ENCODE data around the gene LTO1.

The LTO1 gene

DNA sequence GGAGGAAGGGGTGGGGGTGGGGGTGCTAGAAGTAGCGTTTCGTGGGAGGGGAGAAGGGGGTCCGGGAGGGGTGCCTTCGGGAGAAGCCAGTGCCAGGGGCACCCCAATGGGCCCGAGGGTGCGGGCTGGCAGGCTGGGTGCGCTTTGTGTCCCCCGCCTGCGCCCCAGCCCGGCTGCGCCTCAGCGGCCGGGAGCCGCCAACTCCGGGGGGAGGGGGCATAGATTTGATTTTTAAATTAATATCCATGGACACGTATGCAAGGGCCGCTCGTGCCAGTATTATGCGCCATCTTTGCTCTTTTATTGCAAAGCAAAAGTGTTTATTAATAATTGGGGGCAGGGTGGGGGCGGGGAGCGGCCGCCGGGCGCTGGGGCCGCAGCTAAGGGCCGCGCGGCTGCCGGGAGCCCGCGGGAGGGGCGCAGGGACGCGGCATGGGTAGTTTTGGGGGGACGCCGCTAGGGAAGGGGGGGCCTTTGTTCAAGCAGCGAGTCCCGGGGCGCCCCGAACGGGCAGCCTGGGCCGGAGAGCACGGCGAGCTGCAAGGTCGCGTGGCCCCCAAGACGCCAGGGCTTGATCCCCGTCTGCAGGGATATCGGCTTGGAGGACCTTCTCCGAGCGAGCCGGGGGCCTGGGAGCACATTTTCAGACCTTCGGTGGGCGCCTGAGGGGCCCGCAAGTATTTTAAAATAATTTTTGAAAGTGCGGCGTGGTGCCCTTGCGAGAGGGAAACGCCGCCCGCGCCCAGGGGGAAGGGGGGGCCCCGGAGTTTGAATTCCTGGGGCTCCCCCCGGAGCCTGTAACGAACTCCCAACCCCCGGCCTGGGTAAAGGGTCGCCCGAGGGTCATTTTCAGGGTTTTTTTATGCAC lies 33.2 kb downstream of the LTO1 start:
- H3K27ac Mint-ChIP-seq = no peak overlapping the region
- no peak for ATAC-seq
- no peaks in the 10 kb centered on the region for H3K9me3 Mint-ChIP-seq
- peak overlapping the region; percentile 79 to 81 for H3K4me3 Mint-ChIP-seq
- H3K4me1 Mint-ChIP-seq = peaks cover 45% of the 10 kb centered on the region
- peaks cover 55% of the 10 kb centered on the region for H3K27me3 Mint-ChIP-seq
- no peak for DNase-seq

DNA sequence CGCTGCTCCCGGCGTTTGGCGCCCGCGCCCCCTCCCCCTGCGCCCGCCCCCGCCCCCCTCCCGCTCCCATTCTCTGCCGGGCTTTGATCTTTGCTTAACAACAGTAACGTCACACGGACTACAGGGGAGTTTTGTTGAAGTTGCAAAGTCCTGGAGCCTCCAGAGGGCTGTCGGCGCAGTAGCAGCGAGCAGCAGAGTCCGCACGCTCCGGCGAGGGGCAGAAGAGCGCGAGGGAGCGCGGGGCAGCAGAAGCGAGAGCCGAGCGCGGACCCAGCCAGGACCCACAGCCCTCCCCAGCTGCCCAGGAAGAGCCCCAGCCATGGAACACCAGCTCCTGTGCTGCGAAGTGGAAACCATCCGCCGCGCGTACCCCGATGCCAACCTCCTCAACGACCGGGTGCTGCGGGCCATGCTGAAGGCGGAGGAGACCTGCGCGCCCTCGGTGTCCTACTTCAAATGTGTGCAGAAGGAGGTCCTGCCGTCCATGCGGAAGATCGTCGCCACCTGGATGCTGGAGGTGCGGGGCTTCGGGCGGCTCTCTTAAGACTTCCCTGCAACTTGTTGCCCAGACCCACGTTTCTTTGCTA lies 34.1 kb downstream of the LTO1 start, which contains the start of gene CCND1:
CCND1 (plus strand) TSS at position 162 of the 587 bp plus-strand sequence; CDS start at position 320, 158 bp downstream.
- Mint-ChIP-seq H3K27me3 (peaks cover 63% of the 10 kb centered on the region), H3K9me3 (no peaks in the 10 kb centered on the region)

GRCh38 chr11:69640260-69640994 lies 34.7 kb downstream of the LTO1 start:
- DNase-seq = no peak
- Mint-ChIP-seq H3K9me3 (no peaks in the 10 kb centered on the region), H3K27me3 (peaks cover 69% of the 10 kb centered on the region), H3K27ac (no peak overlapping the region), H3K4me3 (peak overlapping the region; percentile 32 to 66), H3K4me1 (peaks cover 48% of the 10 kb centered on the region)
- ATAC-seq = no peak

More for the DNA sequence above, 34.1 kb downstream of the LTO1 start, which contains the start of gene CCND1:
- peak; percentile 35 to 36 for DNase-seq
- peak within 1 kb of the TSS; percentile 79 to 81 for H3K4me3 Mint-ChIP-seq
- peaks cover 48% of the 10 kb centered on the region for H3K4me1 Mint-ChIP-seq
- H3K27ac Mint-ChIP-seq = peak within 1 kb of the TSS in 1 of 2 donors; percentile 13
- ATAC-seq = peak; percentile 41

DNA sequence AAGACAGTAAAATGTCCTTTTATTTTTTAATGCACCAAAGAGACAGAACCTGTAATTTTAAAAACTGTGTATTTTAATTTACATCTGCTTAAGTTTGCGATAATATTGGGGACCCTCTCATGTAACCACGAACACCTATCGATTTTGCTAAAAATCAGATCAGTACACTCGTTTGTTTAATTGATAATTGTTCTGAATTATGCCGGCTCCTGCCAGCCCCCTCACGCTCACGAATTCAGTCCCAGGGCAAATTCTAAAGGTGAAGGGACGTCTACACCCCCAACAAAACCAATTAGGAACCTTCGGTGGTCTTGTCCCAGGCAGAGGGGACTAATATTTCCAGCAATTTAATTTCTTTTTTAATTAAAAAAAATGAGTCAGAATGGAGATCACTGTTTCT lies 35.3 kb downstream of the LTO1 start:
- no peaks in the 10 kb centered on the region for H3K9me3 Mint-ChIP-seq
- H3K27ac Mint-ChIP-seq = no peak overlapping the region
- peak overlapping the region in 1 of 2 donors; percentile 66 for H3K4me3 Mint-ChIP-seq
- peaks cover 48% of the 10 kb centered on the region for H3K4me1 Mint-ChIP-seq
- DNase-seq = no peak
- no peak for ATAC-seq
- peaks cover 75% of the 10 kb centered on the region for H3K27me3 Mint-ChIP-seq

- H3K4me1 Mint-ChIP-seq = peaks cover 48% of the 10 kb centered on the region
- H3K9me3 Mint-ChIP-seq = no peaks in the 10 kb centered on the region
- DNase-seq (no peak), ATAC-seq (no peak)
- peaks cover 81% of the 10 kb centered on the region for H3K27me3 Mint-ChIP-seq
- no peak overlapping the region for H3K27ac Mint-ChIP-seq
- H3K4me3 Mint-ChIP-seq = peak overlapping the region; percentile 19 to 63
Observed at GRCh38 chr11:69638941-69639681, 36.0 kb downstream of the LTO1 start.

GRCh38 chr11:69637941-69638871 lies 36.9 kb downstream of the LTO1 start:
- no peak for DNase-seq

DNA sequence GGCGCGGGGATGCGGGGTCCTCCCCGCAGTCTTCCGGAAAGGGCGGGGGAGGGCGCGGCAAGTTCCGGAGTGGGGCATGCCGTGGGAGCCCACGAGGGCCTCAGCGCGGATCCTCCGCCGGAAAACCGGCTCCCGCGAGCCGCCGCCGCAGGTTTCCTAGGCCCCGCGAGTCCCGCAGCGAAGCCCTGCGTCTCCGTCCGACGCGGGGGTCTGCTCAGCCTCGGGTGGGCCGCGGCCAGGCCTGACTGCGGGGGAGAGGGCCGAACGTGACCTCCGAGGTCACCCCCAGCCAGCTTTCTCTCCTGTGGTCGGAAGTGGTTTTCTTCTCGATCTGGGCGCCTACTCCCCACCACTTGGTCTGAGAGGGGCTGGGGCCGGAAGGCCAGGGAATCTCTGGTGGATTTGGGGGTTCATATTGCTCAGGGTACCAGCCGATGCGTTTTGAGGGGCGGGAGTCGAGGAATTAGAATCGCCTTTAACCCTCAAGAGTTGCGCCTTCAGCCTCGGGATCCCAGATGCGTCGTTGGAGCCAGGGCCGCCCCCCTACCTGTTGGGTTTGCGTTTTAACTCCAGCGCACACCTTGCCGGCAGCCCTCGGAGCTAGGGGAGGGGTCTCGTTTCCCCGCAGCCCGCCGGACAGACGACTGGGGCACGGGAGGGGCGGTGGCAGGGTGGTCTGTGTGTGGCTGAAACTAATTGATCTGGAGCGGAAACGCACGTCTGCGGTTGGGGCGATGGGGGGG lies 37.8 kb downstream of the LTO1 start:
- DNase-seq (no peak), ATAC-seq (no peak)
- Mint-ChIP-seq H3K27me3 (peaks cover 93% of the 10 kb centered on the region), H3K9me3 (no peaks in the 10 kb centered on the region), H3K4me3 (peak overlapping the region; percentile 29 to 70), H3K27ac (no peak overlapping the region), H3K4me1 (peaks cover 48% of the 10 kb centered on the region)

More at GRCh38 chr11:69637941-69638871, 36.9 kb downstream of the LTO1 start:
- H3K27ac Mint-ChIP-seq = no peak overlapping the region
- H3K27me3 Mint-ChIP-seq = peaks cover 84% of the 10 kb centered on the region
- no peaks in the 10 kb centered on the region for H3K9me3 Mint-ChIP-seq
- H3K4me1 Mint-ChIP-seq = peaks cover 48% of the 10 kb centered on the region
- ATAC-seq = no peak
- H3K4me3 Mint-ChIP-seq = peak overlapping the region; percentile 62 to 72

GRCh38 chr11:69636512-69637197 lies 38.5 kb downstream of the LTO1 start:
- peaks cover 99% of the 10 kb centered on the region for H3K27me3 Mint-ChIP-seq
- H3K4me1 Mint-ChIP-seq = peaks cover 48% of the 10 kb centered on the region
- H3K27ac Mint-ChIP-seq = no peak overlapping the region
- peak overlapping the region in 1 of 2 donors; percentile 54 for H3K4me3 Mint-ChIP-seq
- no peaks in the 10 kb centered on the region for H3K9me3 Mint-ChIP-seq
- DNase-seq = no peak
- ATAC-seq = no peak

DNA sequence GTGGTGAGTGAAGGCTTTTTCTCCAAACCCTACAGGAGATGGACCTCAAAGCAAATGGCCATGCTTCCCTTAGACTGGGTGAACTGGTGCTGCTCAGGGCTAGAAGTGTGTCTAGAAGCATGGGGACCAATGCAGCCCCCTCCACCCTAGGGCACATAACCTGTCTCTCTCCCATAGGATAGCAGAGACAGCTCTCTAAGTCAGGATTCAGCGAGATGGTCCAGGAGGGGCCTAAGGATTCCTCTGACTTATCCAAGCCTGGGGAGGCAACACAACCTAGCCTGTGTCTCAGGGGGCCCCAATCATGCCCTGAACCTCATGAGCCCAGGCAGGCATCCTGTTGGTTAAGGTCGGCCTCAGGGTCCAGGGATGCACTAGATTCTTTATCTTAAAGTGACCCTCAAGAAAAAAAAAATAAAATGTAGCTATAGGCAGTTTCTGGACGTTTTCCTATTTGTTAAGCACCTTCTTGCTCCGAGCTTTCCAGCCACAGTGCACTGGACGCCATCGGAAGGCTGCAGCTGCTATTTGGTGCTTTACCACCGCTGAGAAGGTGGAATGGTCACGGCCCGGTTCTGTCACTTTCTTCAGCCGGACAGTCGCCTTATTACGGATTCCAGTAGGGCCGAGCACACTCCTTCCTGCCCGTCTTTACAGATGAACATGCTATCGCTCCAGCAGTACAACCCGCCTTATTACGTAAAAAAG lies 39.2 kb downstream of the LTO1 start:
- Mint-ChIP-seq H3K27me3 (peaks cover 97% of the 10 kb centered on the region), H3K4me3 (no peak overlapping the region), H3K9me3 (no peaks in the 10 kb centered on the region), H3K27ac (no peak overlapping the region), H3K4me1 (peaks cover 43% of the 10 kb centered on the region)
- no peak for DNase-seq
- no peak for ATAC-seq

DNA sequence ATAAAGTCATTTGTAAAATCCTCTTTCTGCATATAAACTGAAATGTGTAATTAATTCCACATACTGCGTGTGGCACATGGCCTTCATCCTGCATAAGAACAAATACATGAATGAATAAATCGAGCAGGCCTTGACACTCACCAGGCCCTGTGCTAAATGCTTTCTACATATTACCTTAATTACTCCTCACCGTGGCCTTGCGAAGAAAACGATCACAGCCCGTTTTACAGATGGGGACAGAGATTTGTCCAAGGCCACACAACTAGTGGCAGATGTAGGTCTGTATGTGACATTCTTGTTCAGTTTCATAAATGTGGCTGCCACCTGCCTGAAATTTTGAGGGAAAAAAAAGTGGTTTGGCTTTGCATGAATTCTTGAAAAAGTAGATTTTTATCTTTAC lies 40.0 kb downstream of the LTO1 start:
- Mint-ChIP-seq H3K4me3 (no peak overlapping the region), H3K4me1 (peaks cover 35% of the 10 kb centered on the region), H3K9me3 (no peaks in the 10 kb centered on the region), H3K27me3 (peaks cover 90% of the 10 kb centered on the region), H3K27ac (no peak overlapping the region)
- no peak for DNase-seq
- no peak for ATAC-seq

GRCh38 chr11:69634590-69634989 lies 40.6 kb downstream of the LTO1 start:
- Mint-ChIP-seq H3K27me3 (peaks cover 89% of the 10 kb centered on the region), H3K27ac (no peak overlapping the region), H3K4me3 (no peak overlapping the region), H3K9me3 (peaks cover 4 to 5% of the 10 kb centered on the region in 2 donors), H3K4me1 (peaks cover 29% of the 10 kb centered on the region)
- no peak for ATAC-seq
- no peak for DNase-seq

DNA sequence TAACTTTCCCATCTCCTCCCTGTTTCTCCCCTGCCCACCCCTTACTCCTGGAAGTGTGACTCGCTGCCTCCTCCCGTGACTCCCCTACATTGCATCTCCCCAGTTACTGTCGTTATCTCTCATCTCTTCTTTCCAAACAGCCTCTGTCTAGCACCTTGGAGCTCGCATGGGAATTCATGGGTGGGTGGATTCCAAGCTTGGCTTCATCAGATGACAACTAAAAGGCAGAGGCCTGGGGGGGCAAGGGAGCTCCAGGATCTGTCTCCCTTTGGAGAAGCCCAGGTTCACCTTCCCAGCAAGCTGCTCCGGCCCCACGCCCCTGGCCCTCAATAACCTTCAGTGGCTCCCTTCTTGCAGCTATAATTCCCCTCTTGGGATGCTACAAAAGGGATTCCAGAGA lies 41.1 kb downstream of the LTO1 start:
- H3K27ac Mint-ChIP-seq = no peak overlapping the region
- peaks cover 24% of the 10 kb centered on the region for H3K4me1 Mint-ChIP-seq
- peaks cover 6 to 11% of the 10 kb centered on the region in 2 donors for H3K9me3 Mint-ChIP-seq
- no peak overlapping the region for H3K4me3 Mint-ChIP-seq
- DNase-seq (no peak), ATAC-seq (no peak)
- peaks cover 89% of the 10 kb centered on the region for H3K27me3 Mint-ChIP-seq

- Mint-ChIP-seq H3K27me3 (peaks cover 79% of the 10 kb centered on the region), H3K4me3 (no peak overlapping the region), H3K27ac (no peak overlapping the region), H3K4me1 (peaks cover 13% of the 10 kb centered on the region), H3K9me3 (peaks cover 6 to 12% of the 10 kb centered on the region in 2 donors)
- no peak for DNase-seq
- ATAC-seq = no peak
Observed at GRCh38 chr11:69632900-69633299, 42.3 kb downstream of the LTO1 start.
